Loucy (cell line): ENCODE results near the gene CDK6.

Experiments
- H2AFZ ChIP-seq: fragments of 200-600 bp; sonication (generic); 2 replicates; pipeline ENCODE4 v1.6.0; 2016; ENCODE audit warnings: antibody characterized with exemption, mild to moderate bottlenecking, low read length, moderate library complexity
- H3F3A ChIP-seq: fragments of 200-600 bp; 2 replicates; pipeline ENCODE4 v1.6.0; 2016; ENCODE audit warnings: antibody characterized with exemption, low read depth, mild to moderate bottlenecking
- H3K27me3 ChIP-seq: fragments of 200-600 bp; sonication (generic); 2 replicates; pipeline ENCODE4 v1.6.1; 2014; ENCODE audit warnings: low read length, mild to moderate bottlenecking; ENCODE audit not compliant: insufficient read depth, poor library complexity, severe bottlenecking
- H3K36me3 ChIP-seq: fragments of 200-600 bp; sonication (generic); 2 replicates; pipeline ENCODE4 v1.6.1; 2016; ENCODE audit warnings: low read length; ENCODE audit not compliant: insufficient read depth
- H3K4me1 ChIP-seq: fragments of 200-600 bp; sonication (generic); 2 replicates; pipeline ENCODE4 v1.5.1; 2014; ENCODE audit warnings: low read length, mild to moderate bottlenecking; ENCODE audit not compliant: insufficient read depth, poor library complexity, severe bottlenecking
- H3K4me2 ChIP-seq: fragments of 200-600 bp; sonication (generic); 2 replicates; pipeline ENCODE4 v1.6.0; 2014; ENCODE audit warnings: antibody characterized with exemption, low read length, low read depth, mild to moderate bottlenecking; ENCODE audit not compliant: poor library complexity, severe bottlenecking
- H3K4me3 ChIP-seq: fragments of 200-600 bp; sonication (generic); 2 replicates; pipeline ENCODE4 v1.5.1; 2014; ENCODE audit warnings: low read length, mild to moderate bottlenecking, mixed read lengths; ENCODE audit not compliant: poor library complexity, severe bottlenecking
- H3K79me2 ChIP-seq: fragments of 200-600 bp; sonication (generic); 2 replicates; pipeline ENCODE4 v1.6.1; 2014; ENCODE audit warnings: low read length; ENCODE audit not compliant: insufficient read depth
- H3K9ac ChIP-seq: fragments of 200-600 bp; sonication (generic); 2 replicates; pipeline ENCODE4 v1.6.0; 2014; ENCODE audit warnings: mild to moderate bottlenecking, low read depth, low read length, moderate library complexity; ENCODE audit not compliant: poor library complexity, severe bottlenecking
- H3K9me2 ChIP-seq: fragments of 200-600 bp; sonication (generic); replicated peaks from 2 replicates; pipeline ENCODE4 v1.6.1; 2016; ENCODE audit warnings: low read depth, low read length, mixed read lengths
- H3K9me3 ChIP-seq: fragments of 200-600 bp; sonication (generic); 2 replicates; pipeline ENCODE4 v1.6.1; 2014; ENCODE audit warnings: mild to moderate bottlenecking, antibody characterized with exemption, low read length, low read depth; ENCODE audit not compliant: insufficient read depth
- H4K20me1 ChIP-seq: fragments of 200-600 bp; sonication (generic); 2 replicates; pipeline ENCODE4 v1.6.0; 2014; ENCODE audit warnings: antibody characterized with exemption, low read length, mild to moderate bottlenecking; ENCODE audit not compliant: insufficient read depth, poor library complexity, severe bottlenecking
- CTCF ChIP-seq: fragments of 200-600 bp; sonication (generic); conservative IDR thresholded peaks from 2 replicates; pipeline ENCODE4 v1.5.1; 2014; ENCODE audit warnings: mild to moderate bottlenecking, antibody characterized with exemption, low read length
- EZH2phosphoT487 ChIP-seq: fragments of 200-600 bp; IDR thresholded peaks from 2 replicates; pipeline ENCODE4 v1.6.1; 2018; ENCODE audit warnings: antibody characterized with exemption, mild to moderate bottlenecking, moderate library complexity, borderline replicate concordance

CDK6 gene

DNA sequence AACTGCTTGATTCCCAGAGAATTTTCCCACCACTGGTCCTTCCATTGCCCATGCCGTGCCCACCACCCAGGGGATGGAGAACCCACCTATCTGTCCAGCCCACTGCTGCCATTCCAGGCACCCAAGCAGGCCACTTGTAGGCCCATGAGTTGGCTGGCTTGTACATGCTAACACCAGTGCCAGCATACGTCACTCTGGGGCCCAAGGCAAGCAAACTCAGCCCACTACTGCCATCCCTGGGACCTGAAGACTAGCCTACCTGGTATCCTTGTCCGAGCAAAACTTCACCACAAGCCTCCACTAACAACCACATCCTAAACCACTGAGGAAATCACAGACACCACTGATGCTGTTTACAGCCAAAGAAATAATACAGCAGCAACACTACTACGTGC, 44.7 kb upstream of the CDK6 start:
- Histone ChIP-seq H3K9me2 (no peaks in the 10 kb centered on the region), H3K36me3 (no peaks in the 10 kb centered on the region), H3F3A (no peaks in the 10 kb centered on the region; the same call in 1 of the 2 replicates), H3K9me3 (no peaks in the 10 kb centered on the region), H3K4me3 (no peak overlapping the region), H3K4me1 (peaks cover 28% of the 10 kb centered on the region), H3K27me3 (no peaks in the 10 kb centered on the region), H3K4me2 (no peak overlapping the region), H2AFZ (no peak overlapping the region), H4K20me1 (no peaks in the 10 kb centered on the region), H3K9ac (no peak overlapping the region), H3K79me2 (0 out of 2 replicates have a peak, but pooled peaks cover 10% of the 10 kb centered on the region)
- TF ChIP-seq EZH2phosphoT487 (no peak), CTCF (no peak)

GRCh38 chr7:92880212-92881090, 44.1 kb upstream of the CDK6 start:
- Histone ChIP-seq H3K27me3 (no peaks in the 10 kb centered on the region), H2AFZ (no peak overlapping the region), H3F3A (no peaks in the 10 kb centered on the region; the same call in 1 of the 2 replicates), H3K79me2 (0 out of 2 replicates have a peak, but pooled peaks cover 16% of the 10 kb centered on the region), H3K4me1 (peaks cover 34% of the 10 kb centered on the region), H4K20me1 (no peaks in the 10 kb centered on the region), H3K9ac (no peak overlapping the region), H3K36me3 (no peaks in the 10 kb centered on the region), H3K4me2 (peak overlapping the region; percentile 34), H3K9me3 (no peaks in the 10 kb centered on the region), H3K9me2 (no peaks in the 10 kb centered on the region), H3K4me3 (no peak overlapping the region)
- TF ChIP-seq EZH2phosphoT487 (no peak), CTCF (peak; percentile 79)

DNA sequence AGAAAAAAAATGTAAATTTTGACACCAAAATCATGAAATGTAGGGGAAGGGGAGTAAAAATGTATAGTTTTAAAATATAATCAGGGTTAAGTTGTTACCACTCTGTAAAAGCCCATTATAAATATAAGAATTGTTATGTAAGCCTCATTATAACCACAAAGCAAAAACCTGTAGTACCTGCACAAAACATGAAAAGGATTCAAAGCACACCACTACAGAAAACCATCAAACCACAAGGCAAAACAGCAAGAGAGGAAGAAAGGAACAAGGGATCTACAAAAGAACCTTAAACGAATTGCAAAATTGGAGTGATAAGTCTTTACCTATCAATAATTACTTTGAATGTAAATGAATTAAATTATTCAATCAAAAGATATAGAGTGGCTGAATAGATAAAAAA, 41.0 kb upstream of the CDK6 start:
- Histone ChIP-seq H3K79me2 (peaks cover 21% of the 10 kb centered on the region; the same call in 1 of the 2 replicates), H4K20me1 (no peaks in the 10 kb centered on the region), H3F3A (no peaks in the 10 kb centered on the region; the same call in 1 of the 2 replicates), H2AFZ (no peak overlapping the region), H3K9me2 (no peaks in the 10 kb centered on the region), H3K4me2 (no peak overlapping the region), H3K36me3 (no peaks in the 10 kb centered on the region), H3K9me3 (no peaks in the 10 kb centered on the region), H3K9ac (no peak overlapping the region), H3K4me3 (no peak overlapping the region), H3K4me1 (peaks cover 56% of the 10 kb centered on the region), H3K27me3 (no peaks in the 10 kb centered on the region)
- no peak for TF ChIP-seq EZH2phosphoT487
- no peak for TF ChIP-seq CTCF
